Colonic mucosa (tissue), 4 donors: ENCODE results near the gene CRYBG1. TPM values are rescaled to one million over a fixed set of nuclear protein-coding genes. Genes with fewer than 3 reads are reported as not detected.
A peak's percentile ranks its signal among the peaks of the same experiment; 100 is the strongest.

Experiments used
- DNase-seq: peaks from one replicate; pipeline ENCODE4 v3.0.0-alpha.2; 2020
- H3K27ac ChIP-seq: fragments of 200-600 bp; one replicate; pipeline ENCODE4 v1.8.0; 2021
- H3K27me3 ChIP-seq: fragments of 200-600 bp; one replicate; pipeline ENCODE4 v1.8.0; 2021
- H3K36me3 ChIP-seq: fragments of 200-600 bp; one replicate; pipeline ENCODE4 v1.8.0; 2021
- H3K4me1 ChIP-seq: fragments of 200-600 bp; one replicate; pipeline ENCODE4 v1.8.0; 2021; ENCODE audit warnings: mild to moderate bottlenecking
- H3K4me3 ChIP-seq: fragments of 200-600 bp; one replicate; pipeline ENCODE4 v1.8.0; 2021
- H3K9ac ChIP-seq, 2 donors: one replicate each; pipeline ENCODE4 v1.7.0; 2013; ENCODE audit warnings: control low read depth in 2 of 2, low read depth in 2 of 2, low read length in 2 of 2
- H3K9me3 ChIP-seq: fragments of 200-600 bp; one replicate; pipeline ENCODE4 v1.8.0; 2021
- intact Hi-C: fragments of 100-400 bp; cut with DNase I; formaldehyde crosslinking; loops from one replicate; pipeline ENCODE4 v1.14.1; 2022
- total RNA-seq, 2 donors: library from RNA; stranded (reverse); fragmentation: NEBNext Ultra II Directional in 1 of 2; extraction: Animal tissue kit (Norgen Biotek cat#: 25700) in 1 of 2; gene quantifications; one replicate each; pipeline ENCODE4 v1.2.1, GENCODE V29; 2021
- TF ChIP-seq, protein P1 (sequence below): fragments of 200-600 bp; IDR thresholded peaks from one replicate; pipeline ENCODE4 v1.8.0; 2022; ENCODE audit warnings: antibody characterized with exemption, mild to moderate bottlenecking
- donor health status: healthy.
- donor health status: DM: no; HTN: no; CAD: no.
- donor health status: DM: no; HTN: no; CAD: no.

CRYBG1 gene
- total RNA-seq, 2 donors from 2014 or later: 80.5 to 102 TPM

DNA sequence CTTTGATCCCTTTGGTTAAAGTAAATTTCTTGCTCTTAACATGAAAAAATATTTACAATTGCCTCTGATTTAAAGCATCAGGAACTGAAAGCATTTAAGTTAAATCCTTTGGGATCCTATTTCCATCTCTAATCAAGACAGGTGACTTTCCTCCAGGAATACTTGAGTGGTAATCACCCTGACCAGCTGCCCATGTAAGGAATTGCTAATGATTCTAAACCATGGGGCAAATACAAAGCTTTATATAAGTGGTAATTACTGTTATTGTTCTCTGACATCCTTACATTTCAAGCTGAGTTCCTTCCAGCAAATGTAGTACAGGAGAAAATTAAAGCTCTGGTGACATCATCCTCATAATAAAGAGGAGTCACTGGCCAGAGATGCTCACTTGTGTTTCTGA is 100.6 kb downstream of the CRYBG1 start:
- Histone ChIP-seq H3K27me3 (no peaks in the 10 kb centered on the region), H3K36me3 (no peaks in the 10 kb centered on the region), H3K9ac (no peak overlapping the region), H3K4me3 (no peak overlapping the region), H3K4me1 (no peaks in the 10 kb centered on the region), H3K27ac (no peak overlapping the region), H3K9me3 (no peaks in the 10 kb centered on the region)
- TF ChIP-seq, protein P1, sequence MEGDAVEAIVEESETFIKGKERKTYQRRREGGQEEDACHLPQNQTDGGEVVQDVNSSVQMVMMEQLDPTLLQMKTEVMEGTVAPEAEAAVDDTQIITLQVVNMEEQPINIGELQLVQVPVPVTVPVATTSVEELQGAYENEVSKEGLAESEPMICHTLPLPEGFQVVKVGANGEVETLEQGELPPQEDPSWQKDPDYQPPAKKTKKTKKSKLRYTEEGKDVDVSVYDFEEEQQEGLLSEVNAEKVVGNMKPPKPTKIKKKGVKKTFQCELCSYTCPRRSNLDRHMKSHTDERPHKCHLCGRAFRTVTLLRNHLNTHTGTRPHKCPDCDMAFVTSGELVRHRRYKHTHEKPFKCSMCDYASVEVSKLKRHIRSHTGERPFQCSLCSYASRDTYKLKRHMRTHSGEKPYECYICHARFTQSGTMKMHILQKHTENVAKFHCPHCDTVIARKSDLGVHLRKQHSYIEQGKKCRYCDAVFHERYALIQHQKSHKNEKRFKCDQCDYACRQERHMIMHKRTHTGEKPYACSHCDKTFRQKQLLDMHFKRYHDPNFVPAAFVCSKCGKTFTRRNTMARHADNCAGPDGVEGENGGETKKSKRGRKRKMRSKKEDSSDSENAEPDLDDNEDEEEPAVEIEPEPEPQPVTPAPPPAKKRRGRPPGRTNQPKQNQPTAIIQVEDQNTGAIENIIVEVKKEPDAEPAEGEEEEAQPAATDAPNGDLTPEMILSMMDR: no peak
- no peak for DNase-seq
- intact Hi-C loops: no loop called here

DNA sequence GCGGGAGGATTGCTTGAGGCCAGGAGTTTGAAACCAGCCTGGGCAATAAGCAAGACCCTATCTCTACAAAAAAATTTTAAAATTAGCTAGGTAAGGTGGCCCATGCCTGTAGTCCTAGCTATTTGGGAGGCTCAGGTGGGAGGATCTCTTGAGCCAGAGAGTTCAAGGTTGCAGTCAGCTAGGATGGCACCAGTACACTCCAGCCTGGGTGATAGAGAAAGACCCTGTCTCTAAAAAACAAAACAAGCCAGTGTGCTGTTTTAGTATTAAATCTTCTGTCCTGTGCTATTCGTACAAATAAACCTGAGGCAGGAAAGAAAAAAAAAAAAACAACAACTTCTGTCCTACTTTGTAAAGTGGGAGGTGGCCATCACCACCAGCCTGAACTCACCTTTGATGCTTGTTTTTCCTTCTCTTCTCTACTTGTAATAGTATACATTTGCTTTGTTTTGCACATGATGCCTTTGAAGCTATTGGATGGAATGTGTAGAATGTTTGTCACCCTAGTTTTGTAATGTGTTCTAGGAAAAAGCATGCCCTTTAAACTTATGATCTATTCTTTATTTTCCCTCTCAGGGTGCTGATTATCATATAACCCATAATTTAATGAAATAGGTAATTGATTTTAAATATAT is 102.5 kb downstream of the CRYBG1 start:
- Histone ChIP-seq H3K4me1 (no peaks in the 10 kb centered on the region), H3K9ac (no peak overlapping the region), H3K9me3 (no peaks in the 10 kb centered on the region), H3K27me3 (no peaks in the 10 kb centered on the region), H3K4me3 (no peak overlapping the region), H3K36me3 (no peaks in the 10 kb centered on the region), H3K27ac (no peak overlapping the region)
- TF ChIP-seq, protein P1: no peak
- intact Hi-C loops: no loop called here
- DNase-seq: no peak

DNA sequence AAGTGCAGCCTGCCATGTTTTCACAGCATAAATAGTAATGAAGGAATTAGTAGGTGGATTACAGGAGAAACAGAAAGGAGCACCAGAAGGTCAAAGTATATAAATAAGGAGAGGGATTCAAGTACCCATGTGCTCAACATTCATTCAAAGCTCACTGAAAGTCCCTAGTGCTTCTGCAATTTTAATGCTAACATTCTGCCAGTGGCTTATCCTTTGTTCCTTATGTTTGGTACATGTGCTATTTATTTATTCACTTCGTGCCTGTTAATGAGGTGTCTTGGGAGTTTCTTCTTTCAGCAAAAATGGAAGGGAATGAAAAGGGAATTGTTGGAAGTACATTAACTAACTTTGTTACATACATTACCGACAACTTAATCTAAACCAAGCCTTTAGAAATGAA is 105.7 kb downstream of the CRYBG1 start:
- H3K27ac ChIP-seq: no peak overlapping the region
- H3K27me3 ChIP-seq: no peaks in the 10 kb centered on the region
- no peaks in the 10 kb centered on the region for H3K4me1 ChIP-seq
- TF ChIP-seq, protein P1: no peak
- no peak overlapping the region for H3K9ac ChIP-seq
- H3K9me3 ChIP-seq: no peaks in the 10 kb centered on the region
- H3K4me3 ChIP-seq: no peak overlapping the region
- intact Hi-C loops: no loop called here
- H3K36me3 ChIP-seq: no peaks in the 10 kb centered on the region
- no peak for DNase-seq

DNA sequence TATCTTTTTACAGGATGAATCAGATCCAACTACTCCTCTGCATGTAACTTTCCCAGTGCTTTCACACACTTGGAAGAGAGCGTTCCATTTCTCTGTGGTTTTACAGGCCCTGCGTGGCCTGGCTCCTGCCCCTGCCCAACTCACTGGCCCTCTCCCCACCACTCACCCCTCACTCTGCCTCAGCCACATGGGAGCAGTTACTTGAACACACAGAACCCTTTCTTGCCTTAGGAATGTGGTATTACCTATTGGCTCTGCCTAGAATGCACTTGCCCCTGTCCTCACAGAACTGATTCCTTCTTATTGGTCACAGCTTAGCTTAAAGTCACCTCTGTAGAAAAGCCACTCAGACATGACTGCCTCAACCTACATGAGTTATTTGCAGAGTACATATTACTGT is 108.4 kb downstream of the CRYBG1 start:
- intact Hi-C loops: no loop called here
- DNase-seq: no peak
- Histone ChIP-seq H3K9ac (no peak overlapping the region), H3K4me1 (no peaks in the 10 kb centered on the region), H3K27me3 (no peaks in the 10 kb centered on the region), H3K9me3 (no peaks in the 10 kb centered on the region), H3K36me3 (no peaks in the 10 kb centered on the region), H3K4me3 (no peak overlapping the region), H3K27ac (no peak overlapping the region)
- TF ChIP-seq, protein P1: no peak

DNA sequence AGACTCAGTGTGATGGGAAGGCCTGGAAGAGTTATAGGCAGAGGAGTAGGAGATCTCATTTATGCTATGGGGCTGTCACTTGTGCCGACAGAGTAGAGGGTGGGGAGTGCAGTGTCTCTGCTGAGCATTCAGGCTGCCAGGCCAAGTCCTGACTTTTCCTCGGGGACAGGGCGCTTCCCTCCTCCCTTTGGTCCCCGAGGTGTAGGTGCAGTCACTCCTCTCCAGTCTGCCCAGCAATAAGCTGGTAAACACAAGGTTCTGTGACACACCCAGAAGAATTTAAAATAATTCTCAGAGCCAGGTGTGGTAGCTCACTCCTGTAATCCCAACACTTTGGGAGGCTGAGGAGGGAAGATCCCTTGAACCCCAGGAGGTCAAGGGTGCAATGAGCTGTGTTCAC is 109.4 kb downstream of the CRYBG1 start:
- TF ChIP-seq, protein P1: no peak
- intact Hi-C loops: no loop called here
- Histone ChIP-seq H3K9ac (no peak overlapping the region), H3K4me1 (no peaks in the 10 kb centered on the region), H3K27me3 (no peaks in the 10 kb centered on the region), H3K9me3 (no peaks in the 10 kb centered on the region), H3K27ac (no peak overlapping the region), H3K36me3 (no peaks in the 10 kb centered on the region), H3K4me3 (no peak overlapping the region)
- DNase-seq: peak; percentile 53
